ENCODE results near the gene TRMT112.

The TRMT112 gene

GRCh38 chr11:64337538-64338249, 20.3 kb upstream of the TRMT112 start:
- DNase-seq (ENCODE audit: low read depth): no peak
- TF ChIP-seq, protein P1, sequence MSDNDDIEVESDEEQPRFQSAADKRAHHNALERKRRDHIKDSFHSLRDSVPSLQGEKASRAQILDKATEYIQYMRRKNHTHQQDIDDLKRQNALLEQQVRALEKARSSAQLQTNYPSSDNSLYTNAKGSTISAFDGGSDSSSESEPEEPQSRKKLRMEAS (IDR thresholded peaks at IDR 0.05; ENCODE audit: low read depth, low read length): no peak
- TF ChIP-seq MYC (IDR thresholded peaks at IDR 0.05; ENCODE audit: low read depth, low read length): no peak
- TF ChIP-seq POLR2A (IDR thresholded peaks at IDR 0.05; ENCODE audit: extremely low read depth, insufficient read length): no peak
- TF ChIP-seq CTCF (IDR thresholded peaks at IDR 0.05; ENCODE audit: low read depth, low read length): no peak
- no peak overlapping the region for H3K4me3 ChIP-seq (ENCODE audit: low read depth, low read length)

DNA sequence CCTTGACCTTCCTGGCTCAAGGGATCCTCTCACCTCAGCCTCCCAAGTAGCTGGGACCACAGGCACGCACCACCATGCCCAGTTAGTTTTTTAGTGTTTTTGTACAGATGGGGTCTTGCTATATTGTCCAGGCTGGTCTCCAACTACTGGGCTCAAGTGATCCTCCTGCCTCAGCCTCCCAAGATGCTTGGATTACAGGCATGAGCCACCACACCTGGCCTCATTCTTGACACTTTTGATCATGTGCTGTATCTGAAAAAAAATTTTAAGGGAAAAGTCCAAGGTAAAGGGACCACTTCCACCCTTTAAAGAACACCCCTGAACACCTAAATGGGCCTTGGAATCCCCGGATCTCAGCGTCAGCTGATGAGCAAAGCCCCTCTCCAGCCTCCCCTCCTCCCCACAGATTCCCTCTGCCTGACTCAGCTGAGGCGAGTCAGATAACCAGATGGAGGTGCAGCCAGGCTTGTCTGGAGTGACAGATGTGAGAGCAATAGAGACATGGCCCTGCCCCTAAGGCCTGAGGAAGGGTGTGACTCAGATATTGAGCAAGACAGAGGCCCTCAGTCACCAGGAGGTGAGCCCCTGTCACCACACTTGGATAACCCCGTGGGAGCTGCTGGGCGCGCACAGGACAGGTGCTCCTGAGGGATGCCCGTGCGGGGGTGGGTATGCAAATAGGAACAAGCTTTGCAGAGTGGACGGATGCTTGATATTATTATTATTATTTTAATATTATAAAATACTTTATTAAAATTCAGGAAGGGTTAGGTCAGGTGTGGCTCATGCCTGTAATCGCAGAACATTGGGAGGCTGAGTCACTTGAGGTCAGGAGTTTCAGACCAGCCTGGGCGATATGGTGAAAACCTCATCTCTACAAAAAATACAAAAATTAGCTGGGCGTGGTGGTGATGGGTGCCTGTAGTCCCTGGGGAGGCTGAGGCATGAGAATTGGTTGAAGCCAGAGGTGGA, 17.7 kb upstream of the TRMT112 start:
- no peak overlapping the region for H3K4me3 ChIP-seq (ENCODE audit: low read depth, low read length)
- peak; percentile 97 for DNase-seq (ENCODE audit: low read depth)
- TF ChIP-seq POLR2A (IDR thresholded peaks at IDR 0.05; ENCODE audit: extremely low read depth, insufficient read length): no peak
- TF ChIP-seq, protein P1 (IDR thresholded peaks at IDR 0.05; ENCODE audit: low read depth, low read length): peak; percentile 77
- TF ChIP-seq MYC (IDR thresholded peaks at IDR 0.05; ENCODE audit: low read depth, low read length): peak; percentile 60; the same call in 1 of the 2 replicates

DNA sequence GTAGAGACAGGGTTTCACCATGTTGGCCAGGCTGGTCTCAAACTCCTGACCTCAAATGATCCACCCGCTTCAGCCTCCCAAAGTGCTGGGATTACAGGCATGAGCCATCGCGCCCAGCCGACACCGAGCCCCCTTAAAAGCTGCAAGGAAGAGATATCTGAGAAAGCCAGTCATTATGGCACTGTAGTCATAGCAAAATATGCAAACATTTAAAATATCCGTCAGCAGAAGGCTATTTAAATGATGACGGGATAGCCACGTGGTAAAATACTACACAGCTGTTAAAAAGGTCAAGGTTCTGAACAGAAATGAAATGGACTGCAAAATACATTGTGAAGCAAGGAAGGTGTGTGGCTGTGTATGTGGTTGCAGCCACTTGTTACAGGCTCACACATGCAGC, 16.2 kb upstream of the TRMT112 start:
- H3K4me3 ChIP-seq (ENCODE audit: low read depth, low read length): no peak overlapping the region
- DNase-seq (ENCODE audit: low read depth): no peak
- TF ChIP-seq MYC (IDR thresholded peaks at IDR 0.05; ENCODE audit: low read depth, low read length) (no peak), POLR2A (IDR thresholded peaks at IDR 0.05; ENCODE audit: extremely low read depth, insufficient read length) (no peak), CTCF (IDR thresholded peaks at IDR 0.05; ENCODE audit: low read depth, low read length) (no peak)
- TF ChIP-seq, protein P1 (IDR thresholded peaks at IDR 0.05; ENCODE audit: low read depth, low read length): no peak

DNA sequence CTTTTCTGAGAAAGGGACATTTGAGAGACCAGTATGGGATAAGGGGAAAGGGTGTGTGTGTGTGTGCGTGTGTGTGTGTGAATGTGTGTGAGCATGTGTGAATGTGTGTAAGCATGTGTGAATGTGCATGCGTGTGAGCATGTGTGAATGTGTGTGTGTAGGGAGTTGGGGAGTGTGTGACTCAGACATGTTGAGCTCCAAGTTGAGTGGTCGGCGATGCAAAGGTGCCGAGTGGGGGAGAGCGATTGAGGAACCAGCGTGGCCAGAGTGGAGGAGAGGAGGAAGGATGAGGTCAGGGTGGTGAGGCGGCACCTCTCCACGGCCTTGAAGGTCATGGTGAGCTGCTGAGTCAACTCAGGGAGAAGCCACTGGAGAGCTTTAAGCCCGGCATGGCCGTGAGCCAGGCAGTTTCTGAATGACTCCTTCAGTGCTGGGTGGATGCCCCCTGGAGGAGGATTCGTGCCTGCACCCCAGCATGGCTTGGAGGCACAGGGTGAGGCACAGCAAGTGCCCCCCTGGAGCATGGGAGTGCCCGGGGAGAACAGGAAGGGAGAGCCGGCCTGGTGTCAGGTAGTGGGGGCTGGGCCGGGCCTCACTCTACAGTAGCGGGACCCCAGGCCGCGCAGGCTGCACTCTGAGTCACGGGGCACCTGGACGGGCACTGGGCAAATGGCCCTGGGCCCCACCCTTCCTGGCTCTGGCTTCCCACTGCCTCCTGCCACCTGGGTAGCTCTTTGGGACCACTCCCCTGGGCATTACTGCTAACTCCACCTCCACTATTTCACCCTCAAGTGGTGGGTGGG, 14.4 kb upstream of the TRMT112 start:
- TF ChIP-seq MYC (IDR thresholded peaks at IDR 0.05; ENCODE audit: low read depth, low read length): peak; percentile 53; the same call in 1 of the 2 replicates
- TF ChIP-seq CTCF (IDR thresholded peaks at IDR 0.05; ENCODE audit: low read depth, low read length): peak; percentile 81
- no peak for TF ChIP-seq POLR2A (IDR thresholded peaks at IDR 0.05; ENCODE audit: extremely low read depth, insufficient read length)
- TF ChIP-seq, protein P1 (IDR thresholded peaks at IDR 0.05; ENCODE audit: low read depth, low read length): peak; percentile 78
- peak; percentile 95 for DNase-seq (ENCODE audit: low read depth)
- H3K4me3 ChIP-seq (ENCODE audit: low read depth, low read length): no peak overlapping the region

GRCh38 chr11:64330888-64331287, 13.5 kb upstream of the TRMT112 start:
- no peak for DNase-seq (ENCODE audit: low read depth)
- TF ChIP-seq, protein P1 (IDR thresholded peaks at IDR 0.05; ENCODE audit: low read depth, low read length): no peak
- TF ChIP-seq CTCF (IDR thresholded peaks at IDR 0.05; ENCODE audit: low read depth, low read length): no peak
- no peak for TF ChIP-seq POLR2A (IDR thresholded peaks at IDR 0.05; ENCODE audit: extremely low read depth, insufficient read length)
- no peak for TF ChIP-seq MYC (IDR thresholded peaks at IDR 0.05; ENCODE audit: low read depth, low read length)
- no peak overlapping the region for H3K4me3 ChIP-seq (ENCODE audit: low read depth, low read length)

Data from NB4 (cell line).